ENCODE data around the gene HSPBP1. TPM values are rescaled to one million over a fixed set of nuclear protein-coding genes. Genes with fewer than 3 reads are reported as not detected.
"Not testable (repeated sequence)": the region's sequence is repeated elsewhere in the genome, so short reads cannot be mapped to it uniquely, and the experiment has no call there.

HSPBP1 gene
- total RNA-seq, 2 donors from 2014 or later: 20.8 to 56.6 TPM

GRCh38 chr19:55230780-55231179, 49.1 kb downstream of the HSPBP1 start:
- Mint-ChIP-seq H3K36me3 (ENCODE audit: low read depth) (peaks cover 81% of the 10 kb centered on the region), H3K27me3 (no peaks in the 10 kb centered on the region)

GRCh38 chr19:55230329-55230728, 49.6 kb downstream of the HSPBP1 start:
- Mint-ChIP-seq H3K9me3 (no peaks in the 10 kb centered on the region), H3K4me1 (peaks cover 4% of the 10 kb centered on the region), H3K4me3 (no peak overlapping the region), H3K36me3 (ENCODE audit: low read depth) (peaks cover 81% of the 10 kb centered on the region), H3K27ac (no peak overlapping the region), H3K27me3 (no peaks in the 10 kb centered on the region)
- no peak for ATAC-seq (replicated peaks)

More at GRCh38 chr19:55230780-55231179, 49.1 kb downstream of the HSPBP1 start:
- no peak overlapping the region for H3K27ac Mint-ChIP-seq
- no peak for ATAC-seq (replicated peaks)
- no peak overlapping the region for H3K4me3 Mint-ChIP-seq
- no peaks in the 10 kb centered on the region for H3K4me1 Mint-ChIP-seq
- H3K9me3 Mint-ChIP-seq: no peaks in the 10 kb centered on the region

GRCh38 chr19:55229789-55230182, 50.1 kb downstream of the HSPBP1 start:
- ATAC-seq (replicated peaks): no peak
- H3K27me3 Mint-ChIP-seq: no peaks in the 10 kb centered on the region
- H3K4me3 Mint-ChIP-seq: no peak overlapping the region
- peaks cover 5% of the 10 kb centered on the region for H3K4me1 Mint-ChIP-seq
- H3K9me3 Mint-ChIP-seq: no peaks in the 10 kb centered on the region
- H3K27ac Mint-ChIP-seq: no peak overlapping the region
- peaks cover 77% of the 10 kb centered on the region for H3K36me3 Mint-ChIP-seq (ENCODE audit: low read depth)

GRCh38 chr19:55229145-55229788, 50.6 kb downstream of the HSPBP1 start:
- Mint-ChIP-seq H3K4me1 (peaks cover 5% of the 10 kb centered on the region), H3K27ac (no peak overlapping the region), H3K27me3 (no peaks in the 10 kb centered on the region), H3K36me3 (ENCODE audit: low read depth) (peaks cover 72% of the 10 kb centered on the region), H3K4me3 (no peak overlapping the region), H3K9me3 (no peaks in the 10 kb centered on the region)
- no peak for ATAC-seq (replicated peaks)

- H3K36me3 Mint-ChIP-seq (ENCODE audit: low read depth): peaks cover 64% of the 10 kb centered on the region
- H3K27ac Mint-ChIP-seq: no peak within 1 kb of the TSS
- peaks cover 5% of the 10 kb centered on the region for H3K4me1 Mint-ChIP-seq
- H3K9me3 Mint-ChIP-seq: no peaks in the 10 kb centered on the region
- no peak within 1 kb of the TSS for H3K4me3 Mint-ChIP-seq
- ATAC-seq (replicated peaks): no peak
- H3K27me3 Mint-ChIP-seq: no peaks in the 10 kb centered on the region
These were observed 51.4 kb downstream of the HSPBP1 start, which contains the start of gene TMEM86B for GRCh38 chr19:55228403-55229031. Gene TMEM86B, minus strand, starts transcription at chr19:55228763. Its CDS starts 22 bp downstream, at chr19:55228741.

- H3K27me3 Mint-ChIP-seq: no peaks in the 10 kb centered on the region
- H3K9me3 Mint-ChIP-seq: no peaks in the 10 kb centered on the region
- no peak overlapping the region for H3K27ac Mint-ChIP-seq
- ATAC-seq (replicated peaks): no peak
- no peak overlapping the region for H3K4me3 Mint-ChIP-seq
- peaks cover 5% of the 10 kb centered on the region for H3K4me1 Mint-ChIP-seq
- peaks cover 59% of the 10 kb centered on the region for H3K36me3 Mint-ChIP-seq (ENCODE audit: low read depth)
These were observed 51.9 kb downstream of the HSPBP1 start for GRCh38 chr19:55228015-55228391.

- Mint-ChIP-seq H3K36me3 (ENCODE audit: low read depth) (peaks cover 54% of the 10 kb centered on the region), H3K4me1 (peaks cover 5% of the 10 kb centered on the region)
- ATAC-seq (replicated peaks): peak; percentile 15
These were observed 52.5 kb downstream of the HSPBP1 start for GRCh38 chr19:55227241-55228014.

GRCh38 chr19:55226788-55227187, 53.1 kb downstream of the HSPBP1 start:
- Mint-ChIP-seq H3K9me3 (no peaks in the 10 kb centered on the region), H3K36me3 (ENCODE audit: low read depth) (peaks cover 47% of the 10 kb centered on the region), H3K4me3 (no peak overlapping the region), H3K27me3 (no peaks in the 10 kb centered on the region), H3K4me1 (peaks cover 5% of the 10 kb centered on the region), H3K27ac (no peak overlapping the region)
- no peak for ATAC-seq (replicated peaks)

More at GRCh38 chr19:55227241-55228014, 52.5 kb downstream of the HSPBP1 start:
- Mint-ChIP-seq H3K4me3 (no peak overlapping the region), H3K9me3 (no peaks in the 10 kb centered on the region), H3K27ac (no peak overlapping the region), H3K27me3 (no peaks in the 10 kb centered on the region)

GRCh38 chr19:55226273-55226672, 53.6 kb downstream of the HSPBP1 start:
- no peaks in the 10 kb centered on the region for H3K9me3 Mint-ChIP-seq
- H3K4me3 Mint-ChIP-seq: no peak overlapping the region
- H3K36me3 Mint-ChIP-seq (ENCODE audit: low read depth): peaks cover 42% of the 10 kb centered on the region
- no peaks in the 10 kb centered on the region for H3K27me3 Mint-ChIP-seq
- H3K4me1 Mint-ChIP-seq: peaks cover 5% of the 10 kb centered on the region
- H3K27ac Mint-ChIP-seq: no peak overlapping the region
- ATAC-seq (replicated peaks): no peak

GRCh38 chr19:55225415-55225958, 54.4 kb downstream of the HSPBP1 start:
- Mint-ChIP-seq H3K4me1 (peaks cover 5% of the 10 kb centered on the region), H3K36me3 (ENCODE audit: low read depth) (peaks cover 36% of the 10 kb centered on the region), H3K9me3 (no peaks in the 10 kb centered on the region), H3K4me3 (no peak overlapping the region), H3K27ac (peak overlapping the region; percentile 15), H3K27me3 (no peaks in the 10 kb centered on the region)
- no peak for ATAC-seq (replicated peaks)

GRCh38 chr19:55224679-55225414, 55.1 kb downstream of the HSPBP1 start:
- ATAC-seq (replicated peaks); H3K4me1 Mint-ChIP-seq; H3K9me3 Mint-ChIP-seq; H3K27me3 Mint-ChIP-seq; H3K4me3 Mint-ChIP-seq: not testable (repeated sequence)
- Mint-ChIP-seq H3K36me3 (ENCODE audit: low read depth) (peaks cover 31% of the 10 kb centered on the region), H3K27ac (peak overlapping the region; percentile 15)

GRCh38 chr19:55224038-55224665, 55.8 kb downstream of the HSPBP1 start:
- Mint-ChIP-seq H3K4me1 (peaks cover 5% of the 10 kb centered on the region), H3K9me3 (no peaks in the 10 kb centered on the region), H3K27me3 (no peaks in the 10 kb centered on the region), H3K36me3 (ENCODE audit: low read depth) (peaks cover 30% of the 10 kb centered on the region), H3K27ac (no peak overlapping the region), H3K4me3 (no peak overlapping the region)
- no peak for ATAC-seq (replicated peaks)

- ATAC-seq (replicated peaks): peak; percentile 10
- no peak overlapping the region for H3K27ac Mint-ChIP-seq
These were observed 56.4 kb downstream of the HSPBP1 start for GRCh38 chr19:55223291-55224037.

More at GRCh38 chr19:55223291-55224037, 56.4 kb downstream of the HSPBP1 start:
- Mint-ChIP-seq H3K4me3 (no peak overlapping the region), H3K4me1 (peaks cover 5% of the 10 kb centered on the region), H3K9me3 (no peaks in the 10 kb centered on the region), H3K36me3 (ENCODE audit: low read depth) (peaks cover 26% of the 10 kb centered on the region), H3K27me3 (no peaks in the 10 kb centered on the region)
